HG02763 (cell line): ENCODE measurements around the gene CELF3.
"Not testable (repeated sequence)": the region's sequence is repeated elsewhere in the genome, so short reads cannot be mapped to it uniquely, and the experiment has no call there.

Source experiments
- ATAC-seq: cut with Tn5 transposase; IDR thresholded peaks from one replicate; pipeline ENCODE4 v1.9.1; 2021; ENCODE audit warnings: mild to moderate bottlenecking, moderate library complexity; ENCODE audit not compliant: unreplicated experiment

CELF3 gene

DNA sequence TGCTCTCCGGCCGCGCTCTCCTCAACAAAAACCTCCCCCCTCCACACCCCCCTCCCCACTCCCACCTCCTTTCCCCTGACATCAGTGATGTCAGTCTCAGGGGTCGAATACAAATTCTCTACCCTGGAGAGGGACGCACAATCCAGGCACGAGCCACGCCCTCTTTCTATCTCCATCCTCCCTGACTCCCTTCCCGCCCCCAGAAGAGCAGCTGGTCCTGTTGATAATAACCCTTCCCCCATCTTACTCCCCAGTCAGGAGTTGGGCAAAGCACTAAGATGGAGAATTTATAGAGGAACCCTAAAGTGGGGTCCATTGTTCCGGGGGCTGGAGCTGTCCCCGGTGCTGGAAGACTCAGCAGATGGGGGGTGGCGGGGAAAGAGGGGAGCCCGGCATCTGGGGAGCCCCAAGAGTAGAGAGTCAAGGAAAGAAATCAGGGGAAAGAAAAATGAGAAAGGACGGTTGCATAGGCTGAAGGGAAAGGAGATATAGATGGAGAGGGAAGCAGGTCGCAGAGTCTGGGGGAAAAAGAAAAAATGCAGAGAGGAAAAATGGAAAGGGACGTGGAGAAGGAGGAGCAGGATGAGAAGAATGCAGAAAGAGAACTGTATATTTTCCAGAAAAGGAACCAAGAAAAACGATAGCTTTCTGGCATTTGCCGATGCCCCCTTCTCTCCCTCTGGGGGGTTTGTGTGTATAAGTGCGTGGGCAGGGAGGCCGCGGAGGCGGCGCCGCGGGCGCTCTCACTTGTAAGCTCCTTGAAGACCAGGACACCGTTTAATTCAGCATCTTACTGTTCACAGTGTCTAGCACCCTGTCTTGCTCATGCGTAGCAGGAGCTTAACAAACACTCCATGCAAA lies at the start of gene CELF3:
Gene CELF3 (minus strand): TSS at position 33 of the 861 bp plus-strand sequence. CDS start 783 bp downstream, outside the sequence.
- ATAC-seq = no peak

DNA sequence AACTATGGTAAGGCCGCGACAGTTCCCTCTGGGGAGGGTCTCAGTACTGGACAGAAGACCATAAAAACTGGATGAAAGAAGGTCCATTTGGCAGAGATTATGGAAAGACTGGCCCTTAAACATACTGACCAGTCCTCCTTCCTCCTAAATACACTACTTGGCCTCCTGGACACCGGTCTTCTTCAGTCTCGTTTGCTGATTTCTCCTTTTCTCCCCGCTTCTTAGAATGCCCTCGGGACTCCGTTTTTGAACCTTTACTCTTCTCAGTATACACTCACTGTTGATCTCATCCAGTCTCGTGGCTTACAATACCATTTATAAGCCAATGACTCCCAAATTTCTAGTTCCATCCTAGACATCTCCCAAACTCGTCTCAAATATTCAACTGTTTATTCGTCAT lies 47.4 kb upstream of the CELF3 start:
- ATAC-seq = no peak

DNA sequence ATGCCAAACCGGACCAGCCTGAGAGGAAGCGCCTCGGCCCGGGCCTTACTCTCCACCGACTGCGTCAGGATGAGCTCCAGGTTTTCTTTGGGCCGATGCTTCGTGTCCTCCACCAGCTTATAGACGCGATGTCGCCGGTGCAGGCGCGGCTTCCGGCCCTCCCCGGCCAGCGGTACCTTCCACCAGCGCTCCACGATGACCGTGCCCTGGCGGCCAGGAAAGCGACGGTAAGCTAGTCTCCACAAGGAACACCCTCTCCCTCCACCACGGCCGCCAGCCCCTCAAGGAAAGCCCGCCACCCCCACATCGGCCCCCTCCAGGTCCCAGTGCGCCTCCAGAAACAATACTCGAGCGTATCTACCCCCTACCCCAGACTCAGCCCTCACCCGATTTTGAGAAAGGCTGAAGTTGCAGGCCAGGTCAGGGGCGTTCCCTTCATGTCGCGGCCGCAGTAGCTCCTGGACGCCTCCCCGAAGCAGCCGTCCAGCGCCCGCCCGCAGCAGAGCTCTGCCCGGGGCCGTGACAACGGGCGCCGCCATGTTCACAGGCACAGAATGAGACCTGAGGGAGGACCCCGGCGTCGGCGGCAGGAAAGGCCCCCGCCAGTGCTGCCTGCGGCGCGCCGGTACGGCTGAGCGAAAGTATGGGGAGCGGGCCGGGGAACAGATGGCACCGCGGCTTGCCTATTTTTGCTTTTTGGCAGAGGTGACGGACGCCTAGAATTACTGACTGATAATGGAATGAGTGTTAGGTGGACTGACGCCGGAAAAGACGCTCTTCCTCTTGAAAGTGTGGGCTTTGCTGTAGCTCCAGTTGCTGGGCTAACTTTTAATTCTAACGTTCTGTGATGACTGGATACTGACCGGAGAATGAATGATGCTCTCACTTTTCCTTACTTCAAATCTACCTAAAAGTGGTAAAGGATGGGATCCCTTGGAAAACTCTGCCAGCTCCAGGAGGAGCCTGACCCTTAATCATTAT lies 46.6 kb upstream of the CELF3 start, which contains the start of gene MRPL9:
Gene MRPL9 (minus strand): TSS at position 556 of the 981 bp plus-strand sequence. CDS start 17 bp downstream, at position 539.
- ATAC-seq = peak; percentile 93

DNA sequence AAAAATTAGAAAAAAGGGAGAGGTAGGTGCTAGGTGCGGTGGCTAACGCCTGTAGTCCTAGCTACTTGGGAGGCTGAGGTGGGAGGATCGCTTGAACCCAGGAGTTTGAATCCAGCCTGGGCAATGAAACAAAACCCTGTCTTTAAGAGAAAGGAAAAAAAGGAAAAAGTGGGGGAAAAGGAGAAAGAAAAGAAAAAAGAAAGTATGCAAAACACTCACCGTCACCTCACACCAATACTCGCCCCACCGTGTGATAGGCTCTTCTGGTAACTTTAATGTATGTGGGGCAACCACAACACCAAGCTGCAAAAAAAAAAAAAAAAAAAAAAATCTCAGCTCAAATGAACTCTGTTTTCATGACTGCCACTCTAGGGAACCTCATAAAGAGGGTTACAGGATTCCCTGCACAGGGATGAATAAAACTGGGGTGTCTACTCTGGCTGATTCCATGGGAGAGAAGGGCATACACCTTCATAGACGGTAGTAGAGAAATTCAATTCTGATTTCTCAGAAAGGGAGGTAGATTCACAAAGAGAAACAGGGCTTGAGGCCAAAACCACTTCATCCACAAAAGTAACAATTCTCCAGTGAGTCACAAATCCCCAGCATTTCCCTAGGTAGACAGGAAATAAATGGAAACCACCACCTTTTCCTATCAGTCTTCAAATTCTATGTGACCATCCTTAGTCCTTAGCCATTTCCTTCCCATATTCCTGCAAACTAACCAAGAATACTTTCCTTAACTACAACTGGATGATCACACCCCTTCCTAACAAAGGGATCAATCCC lies 44.2 kb upstream of the CELF3 start:
- no peak for ATAC-seq

DNA sequence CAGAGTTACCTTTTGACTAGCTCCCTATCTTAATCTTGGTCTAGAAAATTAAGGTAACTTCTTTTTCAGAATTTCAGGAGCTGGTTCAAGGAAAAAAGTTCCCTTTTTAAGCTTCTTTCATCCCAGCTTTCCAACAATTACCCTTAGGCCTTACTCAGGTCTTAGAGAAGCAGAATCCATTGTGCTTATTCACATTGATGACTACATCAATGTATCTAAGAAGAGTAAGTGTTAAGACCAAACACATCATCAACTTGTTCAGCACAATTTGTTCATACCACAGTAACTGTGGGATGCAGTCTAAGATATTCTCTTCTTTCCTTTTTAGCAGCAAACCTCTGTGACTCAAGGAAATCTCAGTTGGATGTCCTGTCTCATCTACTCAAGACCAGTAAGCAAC lies 42.6 kb upstream of the CELF3 start:
- ATAC-seq = no peak

DNA sequence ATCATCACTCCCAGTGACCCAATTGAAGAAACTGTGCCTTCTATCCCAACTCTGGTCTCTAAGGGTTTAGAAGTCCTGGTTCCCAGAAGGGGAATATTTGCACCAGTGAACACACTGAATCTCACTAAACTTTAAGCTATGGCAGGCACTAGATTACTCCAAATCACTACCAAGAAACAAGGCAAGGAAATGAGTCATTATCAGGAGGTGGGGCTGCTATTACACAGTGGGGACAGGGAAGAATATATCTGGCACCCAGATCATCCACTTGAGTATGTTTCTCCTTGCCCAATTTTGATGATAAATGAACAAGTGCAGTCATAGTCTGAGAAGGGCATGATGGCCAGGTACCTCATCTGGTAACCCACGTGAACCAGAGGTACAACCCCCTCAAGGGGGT lies 39.7 kb upstream of the CELF3 start:
- ATAC-seq = no peak

DNA sequence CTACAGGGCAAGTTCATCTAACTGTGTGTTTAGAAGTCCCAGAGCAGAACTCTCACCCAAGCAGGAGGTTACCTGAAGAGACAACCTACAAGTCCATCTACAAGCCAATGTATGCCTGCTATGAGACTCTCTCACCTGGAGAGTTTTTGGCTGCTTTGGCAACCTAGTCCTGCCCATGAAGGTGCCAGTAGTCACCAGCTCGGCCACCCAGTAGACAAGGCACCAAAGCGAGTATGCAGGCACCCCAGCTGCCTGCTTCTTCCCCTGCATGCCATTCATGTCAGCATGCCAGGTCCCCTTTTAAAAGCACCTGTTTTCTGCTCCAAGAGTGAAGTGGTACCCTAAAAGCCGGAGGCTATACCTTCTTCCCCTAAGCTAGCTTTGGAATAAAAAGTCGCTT lies 24.9 kb upstream of the CELF3 start:
- ATAC-seq = no peak

DNA sequence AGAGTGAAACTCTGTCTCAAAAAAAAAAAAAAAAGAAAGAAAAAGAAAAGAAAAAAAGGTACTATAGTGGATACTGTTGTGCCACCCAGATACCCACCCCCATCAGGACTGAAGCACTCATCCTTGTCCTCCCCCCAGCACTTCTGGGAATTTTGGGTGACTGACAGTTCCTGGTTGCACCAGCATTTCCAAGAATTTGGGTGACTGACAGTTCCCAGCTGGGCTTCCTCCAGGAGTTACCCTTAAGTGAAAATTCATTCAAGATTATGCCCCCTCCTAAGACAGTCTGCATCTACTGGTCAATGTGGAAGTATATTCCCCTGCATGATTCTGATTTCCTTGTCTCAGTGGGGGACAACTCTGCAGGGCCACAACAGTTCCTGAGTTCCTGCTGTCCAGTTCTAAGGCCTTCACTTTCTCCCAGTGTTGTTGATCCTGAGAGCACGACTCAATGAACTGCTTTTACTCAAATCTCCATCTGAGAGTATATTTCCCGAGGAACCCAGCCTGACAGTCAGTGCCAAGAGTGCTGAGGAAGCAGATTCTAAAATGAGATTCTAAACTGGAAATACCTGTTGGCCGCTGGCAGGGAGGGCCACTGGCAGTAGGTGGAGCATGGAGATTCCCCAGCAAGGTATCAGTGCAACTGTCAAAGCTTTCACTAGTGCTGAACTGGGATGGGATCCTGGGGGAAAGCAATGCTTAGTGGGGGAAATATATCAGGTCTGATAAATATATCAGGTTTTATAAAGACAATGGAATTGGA lies 23.2 kb upstream of the CELF3 start:
- ATAC-seq = no peak

DNA sequence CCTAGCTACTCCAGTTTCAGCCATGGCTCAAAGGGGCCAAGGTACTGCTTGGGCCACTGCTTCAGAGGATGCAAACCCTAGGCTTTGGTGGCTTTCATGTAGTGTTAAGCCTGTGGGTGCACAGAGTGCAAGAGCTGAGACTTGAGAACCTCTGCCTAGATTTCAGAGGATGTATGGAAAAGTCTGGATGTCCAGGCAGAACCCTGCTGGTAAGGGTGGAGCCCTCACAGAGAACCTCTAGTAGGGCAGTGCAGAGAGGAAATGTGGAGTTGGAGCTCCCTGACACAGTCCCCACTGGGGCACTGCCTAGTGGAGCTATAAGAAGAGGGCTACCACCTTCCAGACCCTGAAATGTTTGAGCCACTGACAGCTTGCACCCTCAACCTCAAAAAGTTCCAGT lies 20.9 kb upstream of the CELF3 start:
- no peak for ATAC-seq

DNA sequence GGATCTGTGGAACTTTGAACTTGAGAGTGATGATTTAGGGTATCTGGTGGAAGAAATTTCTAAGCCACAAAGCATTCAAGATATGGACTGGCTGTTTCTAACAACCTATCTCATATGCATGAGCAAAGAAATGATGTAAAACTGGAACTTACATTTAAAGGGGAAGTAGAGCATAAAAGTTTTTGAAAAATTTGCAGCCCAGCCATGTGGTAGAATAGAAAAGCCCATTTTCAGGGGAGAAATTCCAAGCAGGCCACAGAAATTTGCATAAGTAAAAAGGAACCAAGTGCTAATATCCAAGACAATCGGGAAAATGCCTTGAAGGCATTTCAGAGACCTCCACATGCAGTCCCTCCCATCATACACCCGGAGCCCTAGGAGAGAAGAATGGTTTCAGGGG lies 20.4 kb upstream of the CELF3 start:
- ATAC-seq = no peak

DNA sequence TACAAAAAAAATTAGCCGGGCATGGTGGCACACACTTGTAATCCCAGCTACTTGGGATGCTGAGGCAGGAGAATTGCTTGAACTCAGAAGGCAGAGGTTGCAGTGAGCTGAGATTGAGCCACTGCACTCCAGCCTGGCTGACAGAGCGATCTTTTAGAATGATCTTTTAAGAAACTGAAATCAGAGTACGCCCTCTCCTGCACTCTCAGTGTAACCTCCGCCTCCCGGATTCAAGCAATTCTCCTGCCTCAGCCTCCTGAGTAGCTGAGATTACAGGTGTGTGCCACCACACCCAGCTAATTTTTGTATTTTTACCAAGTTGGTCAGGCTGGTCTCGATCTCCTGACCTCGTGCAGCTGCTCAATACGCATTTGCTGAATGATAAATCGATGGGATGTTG lies 17.4 kb upstream of the CELF3 start:
- not testable (repeated sequence) for ATAC-seq

DNA sequence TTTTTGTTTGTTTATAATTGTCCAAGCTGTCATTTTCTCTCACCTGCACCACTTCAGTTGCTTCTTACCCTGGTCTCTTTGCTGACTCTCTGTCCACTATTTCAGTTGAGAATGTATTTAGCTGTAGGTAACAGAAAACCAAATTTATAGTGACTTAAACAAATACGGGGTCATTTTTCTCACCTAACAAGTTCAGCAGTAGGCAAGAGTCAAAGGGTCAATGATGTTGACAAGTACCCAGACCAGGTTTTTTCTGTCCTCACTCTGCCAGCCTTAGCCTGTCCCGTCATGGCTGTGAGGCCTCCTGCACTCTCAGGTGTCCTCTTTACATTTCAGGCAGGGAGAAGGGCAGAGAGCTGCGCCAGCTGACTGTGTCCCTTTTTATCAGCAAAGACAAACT lies 16.5 kb upstream of the CELF3 start:
- ATAC-seq = no peak

DNA sequence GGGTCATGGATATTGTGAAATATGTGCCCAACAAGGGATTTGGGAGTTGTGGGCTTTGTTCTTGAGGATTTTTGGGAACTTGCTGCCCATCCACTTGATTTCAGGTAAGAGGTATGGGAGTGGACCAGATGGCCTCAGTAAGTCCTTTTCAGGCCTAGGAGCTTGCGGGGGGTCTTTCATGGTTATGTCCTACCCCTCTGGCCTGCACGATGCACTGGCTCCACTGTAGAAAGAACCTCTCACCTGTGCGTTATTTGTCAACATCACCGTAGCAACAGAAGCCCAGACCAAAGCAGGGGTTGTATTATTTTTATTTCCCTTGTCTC lies 13.3 kb upstream of the CELF3 start:
- ATAC-seq = no peak

DNA sequence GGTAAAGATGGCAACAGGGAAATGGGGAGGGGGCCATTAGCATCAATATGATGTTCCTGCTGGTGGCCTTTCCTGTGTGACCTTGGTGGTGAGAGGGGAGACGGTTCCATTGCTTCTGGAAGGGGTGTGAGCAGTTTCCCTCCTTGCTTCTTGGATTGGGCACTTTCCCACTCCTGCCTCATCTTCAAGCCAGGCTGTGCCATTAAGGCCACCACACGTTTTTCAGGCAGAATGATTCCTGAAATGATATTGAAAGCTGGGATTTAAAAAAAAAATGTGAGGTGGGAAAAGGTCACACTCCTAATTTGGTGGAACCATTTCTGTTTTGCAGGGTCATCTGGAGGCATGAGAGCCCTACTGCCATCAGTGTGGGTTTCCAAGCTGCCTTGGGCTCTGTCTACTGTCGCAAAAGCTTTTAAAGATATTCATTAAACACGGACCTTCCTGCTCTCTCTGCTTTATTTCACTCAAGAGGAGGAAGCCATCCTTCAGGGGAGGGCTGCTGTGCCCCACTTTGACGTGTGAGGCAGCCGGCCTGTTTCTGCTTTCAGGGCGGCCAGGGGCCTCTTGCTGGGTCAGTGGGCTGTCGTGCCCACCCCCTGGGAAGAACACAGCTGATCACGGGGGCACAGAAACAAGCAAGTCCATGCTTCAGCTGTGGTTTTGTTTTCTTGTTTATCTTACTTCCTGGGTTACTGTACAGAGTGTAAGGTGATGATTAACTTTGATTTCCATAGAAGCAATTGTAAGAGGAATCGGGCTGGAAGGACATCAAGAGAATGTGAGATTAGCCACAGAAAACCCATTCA lies 12.8 kb upstream of the CELF3 start:
- ATAC-seq = no peak

DNA sequence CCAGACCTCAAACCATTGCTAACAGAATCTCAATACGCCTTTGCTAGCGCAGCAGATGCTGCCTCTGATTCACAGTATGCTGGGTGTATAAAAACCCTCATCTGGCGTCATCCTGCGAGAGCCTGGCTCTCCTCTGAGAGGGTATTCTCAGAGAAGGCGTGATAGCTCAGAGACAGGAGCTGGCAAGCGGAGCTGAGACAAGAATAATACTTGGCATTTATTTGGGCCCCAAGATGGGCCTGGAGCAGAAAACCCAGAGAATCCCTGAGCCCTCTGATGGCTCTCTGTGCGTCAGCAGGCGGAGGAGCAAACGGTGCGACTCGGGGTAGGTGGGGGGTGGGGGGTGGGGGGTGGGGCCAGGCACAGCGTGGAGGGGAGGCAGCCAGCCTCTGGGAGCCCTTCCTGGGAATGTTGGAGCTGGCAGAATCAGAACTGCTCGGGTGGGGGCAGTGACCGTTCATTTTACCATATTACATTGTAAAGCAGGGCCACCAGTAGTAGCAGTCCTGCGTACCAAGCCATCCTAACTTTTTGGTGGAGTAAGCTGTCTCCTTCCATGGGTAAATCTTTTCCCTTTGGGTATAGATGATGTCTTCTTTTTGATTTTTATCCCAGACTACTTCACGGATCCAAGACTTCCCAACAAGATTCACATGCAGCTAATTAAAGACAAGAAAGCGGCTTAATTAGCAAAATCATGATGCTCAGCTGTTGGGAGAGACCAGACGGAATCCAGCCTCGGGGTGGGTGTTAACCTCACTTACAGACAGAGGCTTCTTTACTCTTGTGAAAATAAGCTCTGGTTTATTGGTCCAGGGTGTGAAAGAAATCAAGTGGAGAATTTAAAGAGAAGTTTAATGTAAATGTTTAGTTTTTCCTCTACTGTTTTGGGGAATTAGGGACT lies 11.8 kb upstream of the CELF3 start:
- no peak for ATAC-seq

DNA sequence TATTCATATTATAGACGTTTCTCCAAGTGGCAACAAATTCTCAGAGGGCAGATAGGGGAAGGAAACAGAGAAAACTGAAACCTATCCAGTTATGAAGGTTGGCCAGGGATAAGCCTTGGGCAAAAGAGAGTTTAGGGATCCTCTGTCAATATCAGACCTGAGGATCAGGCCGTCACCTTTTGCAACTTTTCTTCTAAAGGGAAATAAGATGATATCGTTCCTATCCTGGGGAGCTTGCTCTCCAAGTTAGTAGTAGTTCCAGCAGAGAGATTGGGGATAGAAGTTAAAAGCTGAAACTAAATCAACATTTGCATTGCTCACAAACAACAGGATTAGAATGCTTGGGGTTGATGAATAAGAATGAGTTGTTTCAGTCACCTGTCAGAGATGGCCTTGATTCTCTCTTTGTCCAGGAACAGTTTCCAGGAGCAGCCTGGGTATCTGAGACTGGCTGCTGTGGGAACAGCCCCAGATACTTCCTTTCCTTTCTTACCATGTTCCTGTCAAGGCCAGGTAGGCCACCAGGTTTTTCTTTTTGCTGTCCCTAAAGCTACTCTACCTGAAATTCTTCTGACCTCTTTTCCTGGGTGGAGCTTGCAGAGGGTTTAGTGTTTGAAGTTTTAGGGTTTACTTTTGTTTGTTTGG lies 7.2 kb upstream of the CELF3 start:
- ATAC-seq = no peak

DNA sequence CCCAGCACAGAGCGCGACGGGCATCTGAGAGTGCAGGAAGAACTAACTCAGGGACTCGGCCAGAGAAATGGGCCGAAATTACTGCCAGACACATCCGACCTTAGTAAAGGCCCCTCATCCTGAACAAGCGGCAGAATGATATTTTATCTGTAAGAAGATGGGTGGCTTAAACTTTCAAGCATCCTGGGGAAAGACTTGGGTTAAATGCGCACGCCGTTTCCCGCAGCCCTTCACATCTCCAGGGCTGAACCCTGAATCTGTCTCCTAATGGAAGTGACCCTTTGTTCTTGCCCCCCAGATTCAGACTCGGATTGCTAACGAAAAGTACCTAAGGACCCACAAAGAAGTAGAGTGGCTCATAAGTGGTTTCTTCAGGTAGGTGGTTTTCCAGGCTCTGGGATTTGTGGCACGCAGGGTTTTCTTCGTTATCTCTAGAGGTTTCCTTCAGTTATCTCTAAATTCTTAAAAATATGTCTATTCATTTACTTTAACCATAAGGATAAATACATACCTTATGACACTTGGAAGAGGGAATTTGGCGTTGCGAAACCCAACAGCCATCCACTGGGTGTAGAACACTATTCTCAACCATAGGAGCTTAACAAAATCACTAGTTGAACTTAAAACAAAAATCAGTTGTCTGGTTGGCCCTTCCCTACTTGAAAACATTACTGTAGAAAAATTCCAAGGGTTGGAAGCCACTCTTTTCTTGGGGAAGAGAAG lies 5.3 kb upstream of the CELF3 start:
- ATAC-seq = no peak
